Jurkat, Clone E6-1 (cell line): ENCODE measurements around the gene KRT6C.

Experiments used
- DNase-seq: peaks from one replicate; pipeline ENCODE4 v3.0.0-alpha.2; 2011; ENCODE audit warnings: low read depth, low spot score
- H3K4me3 ChIP-seq: 2 replicates; pipeline ENCODE4 v1.5.1; 2011; ENCODE audit warnings: mild to moderate bottlenecking, low read length, control low read depth, moderate library complexity

Gene KRT6C

DNA sequence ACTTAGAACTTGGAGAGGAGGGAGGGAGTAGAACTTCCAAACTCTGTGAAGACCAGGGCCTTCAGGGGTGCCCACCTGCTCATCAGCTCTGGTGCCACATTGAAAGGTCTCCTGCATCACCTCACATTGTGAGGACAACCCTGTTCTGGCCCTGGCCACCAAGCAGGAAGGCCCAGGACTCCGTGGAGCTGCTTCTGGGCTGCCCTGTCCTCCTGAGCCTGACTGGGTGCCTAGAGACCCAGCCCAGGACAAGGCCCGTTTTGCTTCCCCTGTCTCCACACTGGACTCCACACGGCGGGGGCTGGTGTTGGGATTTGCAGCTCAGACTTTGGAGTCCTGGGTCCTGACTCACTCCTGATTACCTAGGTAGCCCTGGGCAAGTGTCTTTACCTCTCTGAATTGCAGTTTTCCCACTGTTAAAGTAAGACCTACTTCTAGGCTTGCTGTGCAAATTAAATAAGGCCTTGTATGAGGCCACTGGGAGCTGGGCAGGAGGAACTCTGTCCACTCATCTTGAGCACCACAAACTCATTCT, 55.0 kb downstream of the KRT6C start:
- no peak overlapping the region for H3K4me3 ChIP-seq
- no peak for DNase-seq
